Inflammatory macrophage (primary cell): ENCODE measurements around the gene RGS14.
"Not testable (repeated sequence)": the region's sequence is repeated elsewhere in the genome, so short reads cannot be mapped to it uniquely, and the experiment has no call there.

Source experiments
- DNase-seq, 2 donors: peaks; one replicate each; pipeline ENCODE4 v3.0.0-alpha.2; 2020 to 2022

Gene RGS14

DNA sequence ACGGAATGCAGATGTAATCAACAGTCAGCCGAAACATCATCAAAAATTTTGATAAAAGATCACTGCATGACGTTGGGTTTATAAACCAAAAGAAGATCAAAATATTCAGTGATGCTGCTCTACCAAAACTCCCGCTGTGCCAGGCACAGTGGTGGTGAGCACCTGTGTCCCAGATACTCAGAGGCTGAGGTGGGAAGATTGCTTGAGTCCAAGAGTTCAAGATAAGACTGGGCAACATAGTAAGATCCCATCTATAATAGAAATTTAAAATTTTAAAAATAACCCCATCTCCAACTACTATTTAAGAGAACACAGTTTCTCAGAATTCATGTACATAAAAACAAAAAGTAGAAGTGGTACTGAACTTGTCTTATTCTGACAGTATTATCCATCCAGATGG, 10.0 kb upstream of the RGS14 start:
- no peak for DNase-seq

DNA sequence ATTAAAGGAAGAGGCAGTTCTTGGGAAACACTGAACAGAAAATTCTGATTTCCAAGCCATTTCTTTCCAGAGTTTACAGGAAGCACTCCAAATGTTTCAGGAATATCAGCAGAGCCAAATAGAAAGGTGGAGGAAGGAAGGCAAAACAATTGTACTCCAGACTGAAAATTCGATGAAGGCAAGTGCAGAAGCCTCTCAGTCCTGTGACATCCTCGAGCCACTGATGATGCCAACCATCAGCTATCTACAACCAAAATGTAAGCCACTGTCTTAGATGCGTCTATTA, 8.4 kb upstream of the RGS14 start:
- DNase-seq = no peak

DNA sequence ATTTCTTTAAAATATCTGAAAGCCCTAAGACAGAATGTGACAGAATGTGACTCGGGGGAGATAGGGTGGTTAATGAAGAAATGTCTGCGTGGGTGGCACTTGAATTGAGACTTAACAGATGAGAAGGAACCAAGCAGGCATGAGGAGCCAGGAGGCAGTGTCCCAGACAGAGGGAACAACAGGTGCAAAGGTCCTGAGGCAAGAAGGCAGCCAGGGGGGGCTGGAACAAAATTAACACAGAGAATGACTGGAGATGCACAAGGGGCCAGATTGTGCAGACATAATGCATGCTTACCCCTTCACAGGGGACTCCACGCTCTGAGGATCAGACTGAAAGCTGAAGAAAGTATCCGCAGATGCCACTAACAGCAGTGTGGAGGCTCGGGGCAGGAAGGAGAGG, 8.0 kb upstream of the RGS14 start:
- DNase-seq = peak in 1 of 2 donors; percentile 21

DNA sequence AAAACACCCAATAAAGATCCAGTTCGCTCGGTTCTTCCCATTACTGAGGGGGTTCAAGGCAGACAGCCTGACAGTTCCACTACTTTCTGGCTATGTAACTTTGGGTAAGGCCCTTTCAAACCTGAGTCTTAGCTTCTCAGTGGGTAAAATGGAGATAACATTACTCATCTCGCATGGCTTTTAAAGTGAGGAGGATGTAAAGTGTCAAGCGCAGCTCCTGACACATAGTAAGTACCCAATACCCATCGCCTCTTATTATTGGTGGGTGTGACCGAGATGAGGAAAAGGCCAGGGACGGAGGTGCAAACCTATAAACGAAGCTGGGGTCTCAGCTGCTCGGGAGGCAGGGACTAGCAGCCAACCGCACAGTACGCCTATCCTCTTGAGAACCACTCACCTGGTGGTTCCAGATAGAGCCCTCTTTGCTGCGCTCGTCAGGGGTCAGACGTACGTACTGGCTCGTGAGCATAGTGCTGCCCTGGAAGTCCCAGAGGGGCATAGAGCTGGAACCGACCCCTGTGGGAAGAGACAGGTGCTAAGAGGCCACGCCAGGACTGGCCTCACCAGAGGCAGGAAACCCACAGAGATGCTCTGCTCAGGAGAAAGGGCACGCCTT, 6.8 kb upstream of the RGS14 start:
- no peak for DNase-seq

DNA sequence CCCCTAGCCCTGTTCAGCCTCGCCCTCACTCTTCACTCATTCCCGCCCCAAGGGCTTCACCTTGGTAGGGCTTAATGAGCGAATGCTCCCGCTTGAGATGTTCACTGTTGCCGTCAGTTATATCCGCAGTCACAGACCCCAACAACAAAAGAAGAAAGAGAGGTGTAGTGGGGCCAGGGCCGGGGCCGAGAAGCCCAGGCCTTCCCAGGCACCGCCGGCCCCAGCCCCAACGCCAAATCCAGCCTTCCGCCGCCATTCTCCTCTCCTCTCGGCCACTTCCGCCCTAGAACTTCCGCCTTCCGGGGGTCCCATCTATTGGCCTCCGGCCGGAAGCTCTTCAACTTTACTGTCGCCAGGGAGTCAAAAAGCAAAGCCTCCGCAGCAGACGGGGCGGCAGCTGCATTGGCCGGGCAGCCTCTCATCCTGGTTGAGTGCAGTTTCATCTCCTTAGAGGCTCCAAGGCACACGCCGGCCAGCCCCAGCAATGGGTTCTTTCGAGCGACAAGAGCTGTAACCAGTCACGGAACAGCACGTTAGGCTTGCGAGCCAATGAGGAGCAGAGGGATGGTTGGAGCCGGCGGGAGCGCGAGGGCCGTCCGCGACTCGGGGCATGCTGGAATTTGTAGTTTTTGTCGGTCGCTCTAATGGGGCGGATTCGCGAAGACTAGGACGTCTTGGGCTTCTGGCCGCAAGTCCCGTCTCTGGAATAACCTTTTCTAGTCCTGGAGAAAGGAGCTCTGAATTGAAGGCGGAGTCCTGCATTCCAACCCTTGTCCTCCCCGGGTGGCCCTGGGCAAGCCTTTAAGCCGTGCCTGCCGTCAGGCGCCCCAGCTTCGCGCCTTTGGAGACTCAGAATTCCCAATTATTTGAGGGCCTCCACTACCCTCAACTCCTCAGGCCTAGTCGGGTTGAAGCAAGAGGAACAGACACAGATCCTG, 6.1 kb upstream of the RGS14 start, which contains the start of gene LMAN2:
TSS of gene LMAN2 (minus strand) at position 277 of the 938 bp plus-strand sequence. CDS start at position 256, 21 bp downstream.
- peak; percentile 95 to 97 for DNase-seq

DNA sequence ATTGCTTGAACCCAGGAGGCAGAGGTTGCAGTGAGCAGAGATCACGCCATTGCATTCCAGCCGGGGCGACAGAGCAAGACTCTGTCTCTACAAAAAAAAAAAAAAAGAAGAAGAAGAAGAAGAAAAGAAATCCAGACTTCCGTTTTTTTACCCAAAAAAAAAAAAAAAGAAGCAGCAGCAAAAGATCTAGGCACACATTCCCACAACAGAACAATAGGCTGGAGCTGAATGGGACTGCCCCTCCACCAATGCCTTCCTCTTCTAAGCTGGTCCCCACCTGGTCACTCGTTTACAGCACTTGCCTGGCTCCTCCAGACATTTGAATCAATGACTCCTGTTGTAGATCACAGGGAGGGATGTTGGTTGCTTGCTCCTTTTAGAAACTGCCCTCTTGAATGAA, 4.6 kb upstream of the RGS14 start:
- DNase-seq = peak; percentile 40 to 66

DNA sequence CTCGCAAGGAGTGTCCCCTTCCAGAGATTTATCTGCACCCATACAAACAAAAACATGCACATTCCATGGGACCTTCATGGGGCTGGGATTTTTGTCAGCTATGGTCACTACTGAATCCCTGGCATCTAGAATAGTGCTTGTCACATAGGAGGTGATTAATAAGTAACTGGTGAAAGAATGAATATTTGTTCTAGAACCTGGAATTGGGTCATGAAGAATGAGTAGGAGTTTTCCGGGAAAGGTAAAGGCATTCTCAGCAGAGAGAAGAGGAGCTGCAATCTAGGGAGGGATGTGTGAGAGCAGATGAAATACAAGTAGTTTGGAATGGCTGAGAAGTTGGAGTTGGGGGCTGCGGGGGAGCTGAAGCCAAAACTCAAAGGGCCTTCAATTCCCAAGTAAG, 3.5 kb upstream of the RGS14 start:
- no peak for DNase-seq

DNA sequence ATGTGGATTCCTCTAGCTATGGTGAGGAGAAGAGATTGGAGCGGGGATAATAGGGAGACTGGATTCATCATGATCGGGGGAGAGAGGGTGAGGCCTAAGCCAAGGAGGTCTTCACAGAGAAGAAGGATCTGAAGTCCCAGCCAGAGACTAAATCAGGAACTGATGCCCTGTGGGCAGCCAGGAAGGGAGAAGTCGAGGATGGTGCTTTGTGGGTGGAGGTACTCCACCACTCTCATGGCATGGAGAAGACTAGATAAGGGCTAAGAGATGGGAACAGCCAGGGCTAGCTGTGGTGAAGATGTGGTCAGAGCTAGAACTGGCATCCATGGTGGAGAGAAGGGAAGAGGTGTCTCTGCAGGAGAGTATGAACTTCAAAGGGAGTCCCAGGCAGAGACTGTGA, 3.0 kb upstream of the RGS14 start:
- peak; percentile 70 to 85 for DNase-seq

DNA sequence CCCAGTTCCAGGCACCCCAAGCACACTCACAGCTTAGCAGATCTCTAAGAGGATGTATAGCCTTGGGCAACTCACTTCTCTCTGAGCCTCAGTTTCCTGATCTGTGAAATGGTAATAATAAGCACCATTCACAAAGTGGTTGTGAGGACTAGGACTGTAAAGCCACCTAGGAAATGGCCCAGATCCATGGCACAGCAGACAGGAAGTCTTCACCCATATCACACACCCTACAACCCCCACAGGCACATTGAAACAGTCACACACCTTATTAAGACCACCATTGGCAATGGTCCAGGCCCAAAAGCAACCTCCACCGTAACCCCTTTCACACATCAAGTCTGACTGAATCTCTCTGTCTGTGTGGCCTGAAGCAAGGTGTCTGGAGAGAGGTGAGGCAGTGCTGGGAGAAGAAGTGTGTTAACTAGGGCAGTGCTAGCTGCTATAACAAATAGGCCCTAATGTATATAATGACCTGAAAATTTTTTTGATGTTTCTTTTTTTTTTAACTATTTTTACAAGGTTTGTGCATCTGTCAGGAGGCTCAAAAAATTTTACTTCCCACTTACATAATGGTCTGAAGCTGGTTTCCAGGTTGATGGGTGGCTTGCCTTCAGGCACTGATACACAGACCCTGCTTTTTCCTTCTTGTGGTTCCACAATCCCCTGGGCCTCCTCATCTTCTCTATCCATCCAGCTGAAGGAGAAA, 2.4 kb upstream of the RGS14 start:
- DNase-seq = no peak

DNA sequence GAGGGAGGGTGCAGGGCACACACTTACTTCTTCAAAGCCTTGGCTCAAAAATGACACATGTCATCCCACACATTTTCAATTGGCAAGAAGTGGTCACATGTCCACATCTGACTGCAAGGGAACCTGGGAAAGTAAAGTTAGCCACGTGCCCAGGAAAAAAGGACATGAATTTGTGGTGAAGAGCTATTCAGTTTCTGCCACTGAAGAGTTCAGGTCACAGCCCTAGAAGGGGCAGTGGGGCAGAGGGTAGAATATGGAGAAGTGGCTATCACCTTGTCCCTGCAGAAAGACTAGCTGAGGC, 1.9 kb upstream of the RGS14 start:
- DNase-seq = peak; percentile 49 to 56

DNA sequence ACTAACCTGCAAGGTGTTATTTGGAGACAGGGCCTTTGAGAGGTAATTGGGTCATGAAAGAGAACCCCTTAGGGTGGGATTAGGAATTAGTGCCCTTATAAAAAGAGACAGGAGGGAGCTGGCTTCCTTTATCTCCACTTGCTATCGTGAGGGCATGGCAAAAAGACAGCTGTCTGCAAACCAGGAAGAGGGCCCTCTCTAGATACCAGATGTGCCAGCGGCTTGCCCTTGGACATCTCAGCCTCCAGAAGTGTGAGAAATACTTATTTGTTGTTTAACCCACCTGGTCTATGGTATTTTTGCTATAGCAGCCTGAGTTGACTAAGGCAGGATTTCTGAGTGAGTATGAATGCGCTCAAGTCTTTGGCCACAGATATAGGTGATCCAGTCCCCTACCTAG, 978 bp upstream of the RGS14 start:
- no peak for DNase-seq

DNA sequence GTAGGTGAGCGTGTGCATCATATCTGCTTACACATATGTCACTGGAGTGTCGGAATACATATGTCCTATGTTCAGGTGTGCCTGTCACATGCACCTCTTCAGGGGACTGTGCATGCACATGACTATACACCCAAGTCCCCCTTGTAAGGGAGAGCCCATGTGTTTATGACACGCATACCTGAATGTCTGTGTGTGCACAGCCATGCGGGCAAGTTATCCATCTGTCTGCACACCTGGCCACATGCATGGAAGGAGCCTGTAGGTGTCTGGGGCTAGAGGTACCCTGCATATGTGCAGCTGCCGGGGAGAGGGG, 622 bp upstream of the RGS14 start:
- DNase-seq = no peak

DNA sequence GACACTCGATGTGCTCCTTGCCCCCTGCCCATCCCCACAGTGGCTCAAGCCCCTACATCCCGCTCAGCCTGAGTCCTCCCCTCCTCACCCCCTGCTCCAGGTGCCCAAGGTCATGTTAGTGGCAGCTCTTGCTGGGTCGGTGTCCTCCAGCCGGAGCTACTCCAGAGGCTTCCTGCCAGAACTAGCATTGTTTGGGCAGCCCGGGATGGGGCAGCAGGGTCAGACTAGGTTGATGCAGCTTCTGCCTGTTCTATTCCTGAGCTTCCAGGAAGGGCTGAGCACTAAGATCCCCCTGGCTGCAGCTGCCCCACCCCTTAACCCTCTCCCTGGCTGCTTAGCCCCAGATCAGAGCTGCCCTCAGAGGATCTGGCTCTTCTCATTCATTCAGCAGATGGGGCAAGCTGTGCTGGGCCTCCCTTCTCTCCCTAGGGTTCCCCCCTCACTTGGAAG, 671 bp downstream of the RGS14 start:
- no peak for DNase-seq

DNA sequence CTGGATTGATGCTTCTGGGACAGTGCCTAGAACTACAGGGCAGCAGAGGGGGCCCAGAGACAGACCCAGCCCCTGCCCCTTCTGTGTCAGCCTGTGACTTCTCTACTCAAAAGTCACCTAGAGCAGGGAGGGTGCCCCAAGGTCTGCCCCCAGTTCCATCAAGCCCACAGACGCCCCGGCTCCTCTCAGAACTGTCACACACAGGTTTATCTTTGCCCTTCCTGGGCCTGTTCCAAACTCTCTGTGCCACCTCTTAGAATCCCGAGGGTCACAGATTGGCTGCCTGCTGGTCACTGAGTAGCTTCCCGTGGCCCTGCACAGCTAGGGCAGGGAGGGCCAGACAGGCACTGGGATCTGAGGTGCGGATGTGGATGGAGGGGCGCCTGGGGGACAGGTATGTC, 1.7 kb downstream of the RGS14 start:
- no peak for DNase-seq

DNA sequence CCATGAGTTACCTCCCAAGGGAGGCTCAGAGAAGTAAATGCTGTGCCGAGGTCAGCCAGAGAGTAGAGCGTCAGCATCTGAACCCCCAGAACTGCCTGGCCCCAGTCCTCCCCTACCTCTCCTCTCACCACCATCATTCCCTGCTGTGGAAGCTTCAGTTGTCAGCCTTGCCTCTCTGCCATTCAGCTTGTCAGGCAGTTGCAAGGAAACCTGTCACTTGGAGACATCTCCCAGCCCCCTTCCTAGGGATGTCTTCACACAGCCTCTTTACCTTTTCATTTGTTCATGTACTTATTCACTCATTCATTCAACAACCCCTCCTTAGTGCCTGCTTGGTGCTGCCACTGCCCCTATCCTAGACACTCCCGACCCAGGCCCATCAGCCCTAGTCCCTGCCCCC, 2.1 kb downstream of the RGS14 start:
- no peak for DNase-seq

DNA sequence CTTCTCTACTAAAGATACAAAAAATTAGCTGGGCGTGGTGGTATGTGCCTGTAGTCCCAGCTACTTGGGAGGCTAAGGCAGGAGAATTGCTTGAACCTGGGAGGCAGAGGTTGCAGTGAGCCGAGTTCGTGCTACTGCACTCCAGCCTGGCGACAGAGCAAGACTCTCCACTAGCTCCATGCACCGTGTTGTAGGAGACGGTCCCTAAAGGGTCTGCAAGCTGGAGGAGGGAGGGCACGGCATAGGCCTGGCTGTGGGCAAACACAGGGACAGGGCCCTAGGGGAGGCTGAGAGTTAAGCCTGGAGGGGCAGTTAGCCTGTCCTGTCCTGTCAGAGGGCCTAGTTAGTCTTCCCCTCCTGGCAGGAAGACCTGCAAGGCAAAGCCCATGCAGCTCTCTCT, 3.0 kb downstream of the RGS14 start:
- DNase-seq = not testable (repeated sequence)

DNA sequence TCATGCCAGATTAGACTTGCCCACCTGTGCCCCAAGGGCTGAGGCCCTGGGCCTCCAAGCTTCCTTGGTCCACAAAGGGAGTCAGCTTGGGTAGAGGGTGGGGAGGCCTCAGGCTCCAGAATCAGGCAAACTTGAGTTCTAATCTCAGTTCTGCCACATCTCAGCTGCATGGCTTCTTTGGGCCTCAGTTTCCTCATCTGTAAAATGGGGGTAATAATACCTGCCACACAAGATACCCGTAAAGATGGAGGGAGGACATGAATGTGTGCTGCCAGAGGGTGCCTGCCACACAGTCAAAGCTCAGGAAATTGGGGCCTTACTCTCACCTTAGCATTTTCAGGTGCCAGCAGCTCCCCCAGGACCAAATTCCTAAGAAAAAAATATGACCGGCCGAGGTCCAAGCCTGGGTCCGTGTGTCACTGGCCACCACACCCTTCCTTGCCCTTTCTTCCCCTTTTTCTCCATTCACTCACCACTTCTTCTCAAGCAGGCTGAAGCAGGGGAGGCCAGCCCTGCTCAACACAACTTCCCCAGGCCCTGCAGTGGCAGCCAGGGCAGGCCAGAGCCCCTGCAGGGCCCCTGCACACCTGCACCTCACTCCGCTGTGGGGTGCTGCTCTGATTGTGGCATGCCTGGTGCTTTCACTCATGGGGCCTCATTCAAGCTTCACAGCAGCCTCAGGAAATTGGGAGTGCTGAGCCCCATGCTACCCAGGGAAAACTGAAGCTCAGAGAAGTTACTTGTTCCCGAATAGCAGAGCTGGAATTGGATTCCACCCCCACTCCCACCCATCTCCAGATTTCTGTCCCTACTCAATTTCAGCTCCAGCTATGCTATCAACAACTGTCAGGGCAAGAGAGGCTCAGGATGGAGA, 3.9 kb downstream of the RGS14 start:
- peak; percentile 46 to 64 for DNase-seq

DNA sequence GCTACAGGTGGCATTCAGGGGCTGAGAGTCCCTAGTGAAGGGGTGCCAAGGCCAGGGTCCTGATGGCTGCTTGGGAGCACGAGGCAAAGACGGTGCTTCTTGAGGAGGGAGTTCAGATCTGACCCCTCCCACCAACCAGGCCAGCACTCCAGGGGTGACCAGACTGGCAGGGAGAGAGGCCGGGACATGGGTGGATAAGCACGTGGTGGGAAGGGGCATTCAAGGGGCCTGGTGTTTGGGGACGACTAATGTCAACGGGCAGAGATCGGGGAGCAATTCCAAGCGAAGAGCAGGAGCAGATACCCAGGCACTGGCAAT, 4.5 kb downstream of the RGS14 start:
- DNase-seq = no peak

DNA sequence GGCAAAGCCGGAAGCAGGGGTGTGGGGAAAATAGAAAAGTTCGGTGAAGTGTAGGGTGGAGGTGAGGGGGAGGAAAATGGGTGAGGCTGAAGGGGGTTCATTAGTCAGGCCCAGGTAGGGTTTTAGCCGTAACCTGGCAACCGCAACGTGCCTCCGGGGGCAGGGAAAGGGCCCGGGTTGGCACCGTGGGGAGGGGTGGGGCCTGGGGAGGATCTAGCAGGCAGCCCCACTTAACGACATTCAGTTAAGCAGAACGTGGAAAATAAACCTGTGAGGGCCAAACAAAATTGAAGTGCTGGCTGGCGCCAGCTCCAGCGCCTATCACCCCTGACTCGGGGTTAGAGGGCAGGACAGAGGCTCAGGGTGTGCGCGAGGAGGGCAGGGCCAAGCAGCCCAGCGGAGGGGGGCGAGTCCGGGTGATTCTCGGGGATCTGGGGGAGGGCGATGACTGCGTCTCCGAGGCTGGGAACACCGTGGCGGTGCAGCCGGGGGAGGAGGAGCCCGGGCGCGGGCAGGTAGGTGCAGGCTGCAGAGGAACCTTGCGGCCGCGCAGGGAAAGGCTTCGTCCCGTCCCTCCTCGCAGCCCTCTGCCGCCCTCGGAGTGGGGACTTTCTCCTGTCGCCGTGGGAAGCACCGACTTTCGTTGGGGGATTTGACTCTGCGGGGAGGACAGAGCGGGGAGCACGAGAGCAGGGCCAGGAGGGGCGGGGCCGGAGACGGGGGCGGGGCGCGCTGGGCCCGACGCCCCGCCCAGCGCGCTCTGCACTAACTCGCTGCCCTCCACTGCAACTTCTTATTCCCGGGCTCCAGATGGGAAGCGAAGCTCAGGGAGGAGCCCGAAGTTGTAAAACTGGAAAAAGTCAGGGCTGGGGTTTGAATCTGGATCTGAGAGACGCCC, 5.1 kb downstream of the RGS14 start:
- DNase-seq = peak in 1 of 2 donors; percentile 38

DNA sequence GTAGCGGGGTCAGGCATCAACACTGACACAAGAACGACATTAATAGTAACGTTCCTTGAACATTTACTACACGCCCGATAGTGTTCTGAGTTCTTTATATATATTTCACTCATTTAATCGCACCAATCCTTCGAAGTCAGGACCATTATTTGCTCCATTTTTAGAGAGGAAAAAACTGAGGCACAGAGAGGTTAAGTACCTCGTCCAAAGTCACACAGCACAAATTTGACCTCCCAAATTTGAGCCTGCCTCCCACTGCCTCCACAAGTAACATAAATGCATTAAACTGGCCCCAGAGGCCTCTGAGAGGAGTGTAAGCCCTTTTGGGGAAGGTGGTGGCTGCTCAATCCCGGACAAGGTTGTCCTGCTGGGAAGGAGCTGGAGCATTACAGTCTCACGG, 5.8 kb downstream of the RGS14 start:
- no peak for DNase-seq

DNA sequence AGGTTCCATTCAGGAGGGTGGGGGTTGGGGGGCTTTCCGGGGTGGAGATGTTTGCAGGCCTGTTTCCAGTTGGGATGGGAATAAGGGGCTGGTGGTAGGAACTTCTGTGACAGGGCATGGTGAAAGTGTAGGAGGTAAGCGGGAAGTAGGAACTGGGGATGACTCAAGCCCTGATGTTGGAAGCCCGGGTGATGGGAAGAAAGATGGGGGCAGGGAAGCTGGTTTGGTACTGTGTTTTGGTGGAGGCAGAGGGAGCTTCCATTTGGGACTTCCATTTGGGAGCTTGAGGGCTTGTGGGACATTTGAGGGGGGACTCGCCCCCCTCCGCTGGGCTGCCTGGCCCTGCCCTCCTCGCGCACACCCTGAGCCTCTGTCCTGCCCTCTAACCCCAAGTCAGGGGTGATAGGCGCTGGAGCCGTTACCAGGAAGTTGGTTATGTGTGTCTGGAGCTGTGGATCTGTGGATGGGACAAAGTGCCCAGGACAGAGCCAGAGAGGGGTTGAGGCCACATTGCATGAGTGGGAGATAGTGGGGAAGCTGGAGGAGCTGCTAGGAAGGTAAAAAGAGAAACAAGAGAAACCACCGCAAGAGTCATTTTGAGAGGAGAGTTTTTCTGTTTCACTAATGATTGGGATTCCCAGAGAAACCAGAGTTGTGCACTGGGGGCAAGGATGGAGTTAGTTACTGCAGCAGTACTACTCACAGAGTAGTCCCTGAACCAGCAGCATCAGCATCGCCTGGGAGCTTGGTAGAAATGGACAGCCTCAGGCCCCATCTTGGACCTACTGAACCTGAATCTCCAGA, 6.6 kb downstream of the RGS14 start:
- DNase-seq = peak; percentile 26 to 58
